ENCODE results near the gene CDCA3.

CDCA3 gene

GRCh38 chr12:6819106-6820030, 31.7 kb downstream of the CDCA3 start:
- no peak for DNase-seq

DNA sequence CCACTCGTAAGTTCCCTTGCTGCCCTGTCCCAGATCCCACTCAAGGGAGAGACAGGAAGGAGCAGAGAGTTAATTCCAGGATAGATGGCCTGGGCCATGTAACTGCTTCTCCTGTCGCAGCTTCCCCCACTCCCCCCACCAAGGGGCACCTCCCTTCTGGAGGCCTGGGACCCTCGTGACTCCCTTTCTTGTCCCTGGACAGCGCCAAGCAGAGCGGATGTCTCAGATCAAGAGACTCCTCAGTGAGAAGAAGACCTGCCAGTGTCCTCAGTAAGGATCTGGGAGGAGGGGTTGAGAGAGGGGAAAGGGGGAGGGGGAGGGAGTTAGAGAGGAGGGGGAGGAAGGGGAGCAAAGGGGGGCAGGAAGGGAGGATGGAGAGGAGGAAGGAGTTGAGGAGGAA, 32.4 kb downstream of the CDCA3 start:
- no peak for DNase-seq

DNA sequence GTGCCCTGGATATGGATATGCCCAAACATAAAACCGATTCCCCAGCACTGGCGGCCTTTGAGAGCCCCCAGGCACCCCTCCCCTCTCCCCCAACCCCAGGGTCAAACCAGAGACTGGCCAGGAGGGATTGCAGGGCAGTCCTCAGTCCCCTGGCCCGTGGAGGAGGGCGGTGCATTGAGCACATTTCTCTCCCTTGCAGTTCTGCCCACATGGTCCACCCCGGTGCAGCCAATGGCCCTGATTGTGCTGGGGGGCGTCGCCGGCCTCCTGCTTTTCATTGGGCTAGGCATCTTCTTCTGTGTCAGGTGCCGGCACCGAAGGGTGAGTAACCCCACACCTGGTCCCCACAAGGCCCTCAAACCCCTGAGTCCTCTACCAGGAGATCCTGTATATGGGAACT, 32.9 kb downstream of the CDCA3 start:
- no peak for DNase-seq

- no peak for DNase-seq
Measured at GRCh38 chr12:6817662-6818157, 33.4 kb downstream of the CDCA3 start.

DNA sequence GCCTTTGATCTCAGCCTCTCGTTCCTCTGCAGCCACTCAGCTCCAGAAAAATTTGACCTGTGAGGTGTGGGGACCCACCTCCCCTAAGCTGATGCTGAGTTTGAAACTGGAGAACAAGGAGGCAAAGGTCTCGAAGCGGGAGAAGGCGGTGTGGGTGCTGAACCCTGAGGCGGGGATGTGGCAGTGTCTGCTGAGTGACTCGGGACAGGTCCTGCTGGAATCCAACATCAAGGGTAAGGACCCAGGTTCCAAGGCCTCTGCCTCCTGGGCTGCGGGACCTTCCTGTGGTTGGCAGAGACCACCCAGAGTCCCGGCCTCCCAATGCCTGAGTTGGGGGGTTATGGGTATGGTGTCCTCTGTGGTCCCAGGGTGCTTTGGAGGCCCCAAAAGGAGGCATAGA, 34.0 kb downstream of the CDCA3 start:
- DNase-seq: no peak

- DNase-seq: no peak
Measured at GRCh38 chr12:6816598-6816997, 34.5 kb downstream of the CDCA3 start.

- DNase-seq: no peak
Measured at GRCh38 chr12:6813363-6813762, 37.7 kb downstream of the CDCA3 start.

GRCh38 chr12:6810758-6811157, 40.3 kb downstream of the CDCA3 start:
- no peak for DNase-seq

DNA sequence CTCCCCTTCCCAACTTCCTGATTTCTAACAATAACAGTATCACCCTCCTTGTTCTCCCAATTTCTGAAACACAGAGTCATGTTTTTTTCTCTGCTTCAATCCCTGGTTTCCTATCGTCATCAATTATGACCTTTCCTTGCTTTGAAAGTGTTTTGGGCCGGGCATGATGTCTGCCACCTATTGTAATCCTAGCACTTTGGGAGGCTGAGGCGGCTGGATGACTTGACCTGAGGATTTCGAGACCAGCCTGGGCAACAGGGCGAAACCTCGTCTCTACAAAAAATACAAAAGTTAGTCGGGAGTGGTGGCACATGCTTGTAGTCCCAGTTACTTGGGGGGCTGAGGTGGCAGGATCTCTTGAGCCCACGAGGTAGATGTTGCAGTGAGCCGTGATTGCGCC, 42.0 kb downstream of the CDCA3 start:
- DNase-seq: no peak

- DNase-seq: no peak
Measured at GRCh38 chr12:6807170-6807569, 43.9 kb downstream of the CDCA3 start.

DNA sequence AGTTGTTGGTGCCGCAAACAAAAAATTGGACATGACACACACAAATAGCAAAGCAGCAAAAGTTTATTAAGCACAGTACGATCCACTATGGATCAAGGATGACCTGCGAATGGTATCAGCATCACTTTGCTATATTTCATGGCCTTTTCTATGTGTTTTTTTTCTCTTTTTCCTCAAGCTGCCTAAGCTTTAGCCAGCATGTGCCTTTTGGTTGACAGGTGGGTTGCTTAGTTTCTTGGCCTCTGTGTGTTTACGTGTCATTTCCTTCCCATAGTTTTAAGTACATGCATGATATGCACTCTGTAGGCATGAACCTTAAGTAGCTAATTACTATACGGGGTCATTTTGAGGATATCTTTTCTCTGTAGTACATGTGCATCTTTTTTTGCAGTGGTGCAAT, 51.9 kb downstream of the CDCA3 start:
- no peak for DNase-seq

Data from effector CD4-positive, alpha-beta T cell (primary cell).